ENCODE measurements around the gene CSTA.

GRCh38 chr3:122382888-122383666, 58.0 kb downstream of the CSTA start, which contains the start of gene MIX23:
- TF ChIP-seq CTCF (IDR thresholded peaks at IDR 0.05) (no peak), POLR2A (IDR thresholded peaks at IDR 0.05) (peak; percentile 18 to 61 (median 41))

Measured in body of pancreas (tissue), 4 donors.